Measurements from ENCODE around the gene TAAR8.
"Not testable (repeated sequence)": the region's sequence is repeated elsewhere in the genome, so short reads cannot be mapped to it uniquely, and the experiment has no call there.

Gene TAAR8

GRCh38 chr6:132548746-132549463, 3.6 kb upstream of the TAAR8 start:
- DNase-seq: no peak

GRCh38 chr6:132551214-132551613, 1.3 kb upstream of the TAAR8 start:
- no peak for DNase-seq

- not testable (repeated sequence) for DNase-seq
Observed at GRCh38 chr6:132560087-132560486, 7.6 kb downstream of the TAAR8 start.

- DNase-seq: no peak
Observed at GRCh38 chr6:132566404-132566803, 13.9 kb downstream of the TAAR8 start.

GRCh38 chr6:132567566-132567965, 15.1 kb downstream of the TAAR8 start:
- DNase-seq: no peak

- no peak for DNase-seq
Observed at GRCh38 chr6:132568611-132569010, 16.1 kb downstream of the TAAR8 start.

- DNase-seq: no peak
Observed at GRCh38 chr6:132569170-132569569, 16.7 kb downstream of the TAAR8 start.

GRCh38 chr6:132570221-132570777, 17.8 kb downstream of the TAAR8 start, which contains the start of gene TAAR6:
Gene TAAR6, plus strand, starts transcription at chr6:132570322. Its CDS starts 0 bp downstream, at chr6:132570322.
- no peak for DNase-seq

- DNase-seq: no peak
Observed at GRCh38 chr6:132571774-132572173, 19.3 kb downstream of the TAAR8 start.

GRCh38 chr6:132584698-132585097, 32.2 kb downstream of the TAAR8 start:
- DNase-seq: no peak

GRCh38 chr6:132587424-132587823, 35.0 kb downstream of the TAAR8 start:
- no peak for DNase-seq

- DNase-seq: no peak
Observed at GRCh38 chr6:132589454-132589853, 37.0 kb downstream of the TAAR8 start, which contains the start of gene TAAR5. Gene TAAR5, minus strand, starts transcription at chr6:132589741. Its CDS starts 55 bp downstream, at chr6:132589686.

- DNase-seq: no peak
Observed at GRCh38 chr6:132590362-132590761, 37.9 kb downstream of the TAAR8 start.

GRCh38 chr6:132592855-132593254, 40.4 kb downstream of the TAAR8 start:
- DNase-seq: no peak

GRCh38 chr6:132596201-132596600, 43.7 kb downstream of the TAAR8 start:
- DNase-seq: no peak

- no peak for DNase-seq
Observed at GRCh38 chr6:132598473-132598872, 46.0 kb downstream of the TAAR8 start.

- DNase-seq: not testable (repeated sequence)
Observed at GRCh38 chr6:132600900-132601299, 48.4 kb downstream of the TAAR8 start.
